GM12878 (cell line): ENCODE results near the gene NR2F1-AS1.

Source experiments
- ASH2L ChIP-seq: fragments of 300-600, 200-600 bp; sonication (generic); IDR thresholded peaks from 2 replicates; pipeline ENCODE4 v1.6.1; 2017; ENCODE audit warnings: low read depth, mild to moderate bottlenecking, borderline replicate concordance
- FOXM1 ChIP-seq: IDR thresholded peaks from 2 replicates; pipeline ENCODE4 v1.6.1; 2012; ENCODE audit warnings: low read depth, mild to moderate bottlenecking, inconsistent platforms, low read length, moderate library complexity
- GABPA ChIP-seq: IDR thresholded peaks from 2 replicates; pipeline ENCODE4 v1.6.1; 2014; ENCODE audit warnings: antibody characterized with exemption, low read depth, mild to moderate bottlenecking, inconsistent platforms
- HDAC2 ChIP-seq: fragments of 200-600 bp; sonication (generic); IDR thresholded peaks from 2 replicates; pipeline ENCODE4 v1.6.1; 2017
- POLR2A ChIP-seq: IDR thresholded peaks from 2 replicates; pipeline ENCODE4 v1.6.1; 2011; ENCODE audit warnings: low read depth, mild to moderate bottlenecking, low read length
- RFX5 ChIP-seq: IDR thresholded peaks from 2 replicates; pipeline ENCODE4 v1.6.1; 2011; ENCODE audit warnings: low read depth, low read length, improper control_type of control experiment
- SIX5 ChIP-seq: IDR thresholded peaks from 2 replicates; pipeline ENCODE4 v1.6.1; 2011; ENCODE audit warnings: mild to moderate bottlenecking, low read depth, low read length, moderate library complexity; ENCODE audit not compliant: severe bottlenecking
- SMAD5 ChIP-seq: IDR thresholded peaks from 2 replicates; pipeline ENCODE4 v1.6.1; 2016; ENCODE audit warnings: antibody characterized with exemption, low read depth
- TCF7 ChIP-seq: IDR thresholded peaks from 2 replicates; pipeline ENCODE4 v1.6.1; 2014; ENCODE audit warnings: antibody characterized with exemption, borderline replicate concordance
- ZSCAN29 ChIP-seq: fragments of 450-650 bp; IDR thresholded peaks from 2 replicates; pipeline ENCODE4 v1.6.1; 2017; ENCODE audit warnings: mild to moderate bottlenecking, moderate library complexity
- TF ChIP-seq, protein P1 (sequence below): fragments of 450-650 bp; IDR thresholded peaks from 2 replicates; pipeline ENCODE4 v1.6.1; 2016; ENCODE audit warnings: mild to moderate bottlenecking
- TF ChIP-seq, protein P2 (sequence below): fragments of 450-650 bp; formaldehyde crosslinking; IDR thresholded peaks from 2 replicates; pipeline ENCODE4 v1.4.0; 2022; ENCODE audit warnings: mild to moderate bottlenecking, moderate library complexity
- TF ChIP-seq, protein P3 (sequence below), 3 experiments: IDR thresholded peaks in 2 of 3; conservative IDR thresholded peaks in 1 of 3; 2 replicates each; pipeline ENCODE4 v1.5.1; 2011; ENCODE audit warnings: low read depth in 3 of 3, low read length in 3 of 3, mild to moderate bottlenecking in 3 of 3, control low read depth in 2 of 3, moderate library complexity in 2 of 3, inconsistent platforms in 1 of 3, mixed read lengths in 1 of 3; ENCODE audit not compliant: control insufficient read depth in 2 of 3, insufficient read depth in 1 of 3; ENCODE audit errors: extremely low read depth in 1 of 3
- TF ChIP-seq, protein P4 (sequence below): fragments of 450-650 bp; IDR thresholded peaks from 2 replicates; pipeline ENCODE4 v1.6.1; 2017; ENCODE audit warnings: mild to moderate bottlenecking, low read depth, inconsistent platforms; ENCODE audit not compliant: poor library complexity, severe bottlenecking

DNA sequence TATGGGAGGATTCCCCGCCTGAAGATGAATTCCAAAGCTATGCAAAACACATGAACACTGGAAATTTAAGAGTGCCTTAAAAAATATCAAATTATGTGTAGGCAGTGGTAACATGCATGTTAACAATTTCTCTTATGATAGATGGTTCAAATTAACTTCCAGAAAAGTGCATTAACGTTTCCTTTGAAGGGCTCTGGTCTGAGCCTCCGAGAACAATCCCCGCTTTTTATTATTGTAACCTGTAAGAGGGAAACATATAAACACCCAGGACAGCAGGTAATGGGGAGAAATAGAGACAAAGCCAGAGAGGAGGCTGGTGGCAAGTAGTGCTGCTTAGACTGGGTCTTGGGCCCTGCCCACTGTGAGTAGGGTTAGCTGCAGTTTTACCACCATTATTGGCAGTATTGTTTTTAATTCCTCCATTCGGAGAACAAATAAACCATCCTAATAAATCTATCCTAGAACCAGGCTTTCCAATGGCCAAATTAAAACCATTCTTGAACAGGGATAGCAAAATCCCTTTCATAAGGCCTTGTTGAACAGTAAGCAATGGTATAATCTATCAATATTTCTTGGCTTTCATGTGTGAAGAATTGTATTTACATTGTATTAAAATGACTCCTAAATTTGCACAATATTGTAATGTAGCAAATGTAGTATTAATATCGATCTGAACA is 8.3 kb upstream of the NR2F1-AS1 start:
- TF ChIP-seq POLR2A, result no peak
- TF ChIP-seq, protein P1, sequence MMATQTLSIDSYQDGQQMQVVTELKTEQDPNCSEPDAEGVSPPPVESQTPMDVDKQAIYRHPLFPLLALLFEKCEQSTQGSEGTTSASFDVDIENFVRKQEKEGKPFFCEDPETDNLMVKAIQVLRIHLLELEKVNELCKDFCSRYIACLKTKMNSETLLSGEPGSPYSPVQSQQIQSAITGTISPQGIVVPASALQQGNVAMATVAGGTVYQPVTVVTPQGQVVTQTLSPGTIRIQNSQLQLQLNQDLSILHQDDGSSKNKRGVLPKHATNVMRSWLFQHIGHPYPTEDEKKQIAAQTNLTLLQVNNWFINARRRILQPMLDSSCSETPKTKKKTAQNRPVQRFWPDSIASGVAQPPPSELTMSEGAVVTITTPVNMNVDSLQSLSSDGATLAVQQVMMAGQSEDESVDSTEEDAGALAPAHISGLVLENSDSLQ, result no peak
- no peak for TF ChIP-seq SIX5
- TF ChIP-seq RFX5, result no peak
- TF ChIP-seq ASH2L, result no peak
- TF ChIP-seq TCF7, result no peak
- TF ChIP-seq FOXM1, result no peak
- TF ChIP-seq ZSCAN29, result no peak
- TF ChIP-seq, protein P2, sequence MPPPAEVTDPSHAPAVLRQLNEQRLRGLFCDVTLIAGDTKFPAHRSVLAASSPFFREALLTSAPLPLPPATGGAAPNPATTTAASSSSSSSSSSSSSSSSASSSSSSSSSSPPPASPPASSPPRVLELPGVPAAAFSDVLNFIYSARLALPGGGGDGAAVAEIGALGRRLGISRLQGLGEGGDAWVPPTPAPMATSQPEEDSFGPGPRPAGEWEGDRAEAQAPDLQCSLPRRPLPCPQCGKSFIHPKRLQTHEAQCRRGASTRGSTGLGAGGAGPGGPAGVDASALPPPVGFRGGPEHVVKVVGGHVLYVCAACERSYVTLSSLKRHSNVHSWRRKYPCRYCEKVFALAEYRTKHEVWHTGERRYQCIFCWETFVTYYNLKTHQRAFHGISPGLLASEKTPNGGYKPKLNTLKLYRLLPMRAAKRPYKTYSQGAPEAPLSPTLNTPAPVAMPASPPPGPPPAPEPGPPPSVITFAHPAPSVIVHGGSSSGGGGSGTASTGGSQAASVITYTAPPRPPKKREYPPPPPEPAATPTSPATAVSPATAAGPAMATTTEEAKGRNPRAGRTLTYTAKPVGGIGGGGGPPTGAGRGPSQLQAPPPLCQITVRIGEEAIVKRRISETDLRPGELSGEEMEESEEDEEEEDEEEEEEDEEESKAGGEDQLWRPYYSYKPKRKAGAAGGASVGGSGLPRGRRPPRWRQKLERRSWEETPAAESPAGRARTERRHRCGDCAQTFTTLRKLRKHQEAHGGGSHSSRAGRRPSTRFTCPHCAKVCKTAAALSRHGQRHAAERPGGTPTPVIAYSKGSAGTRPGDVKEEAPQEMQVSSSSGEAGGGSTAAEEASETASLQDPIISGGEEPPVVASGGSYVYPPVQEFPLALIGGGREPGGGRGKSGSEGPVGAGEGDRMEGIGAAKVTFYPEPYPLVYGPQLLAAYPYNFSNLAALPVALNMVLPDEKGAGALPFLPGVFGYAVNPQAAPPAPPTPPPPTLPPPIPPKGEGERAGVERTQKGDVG (CRISPR knock-in tag), result no peak
- TF ChIP-seq HDAC2, result no peak
- TF ChIP-seq GABPA, result no peak
- TF ChIP-seq, protein P3, sequence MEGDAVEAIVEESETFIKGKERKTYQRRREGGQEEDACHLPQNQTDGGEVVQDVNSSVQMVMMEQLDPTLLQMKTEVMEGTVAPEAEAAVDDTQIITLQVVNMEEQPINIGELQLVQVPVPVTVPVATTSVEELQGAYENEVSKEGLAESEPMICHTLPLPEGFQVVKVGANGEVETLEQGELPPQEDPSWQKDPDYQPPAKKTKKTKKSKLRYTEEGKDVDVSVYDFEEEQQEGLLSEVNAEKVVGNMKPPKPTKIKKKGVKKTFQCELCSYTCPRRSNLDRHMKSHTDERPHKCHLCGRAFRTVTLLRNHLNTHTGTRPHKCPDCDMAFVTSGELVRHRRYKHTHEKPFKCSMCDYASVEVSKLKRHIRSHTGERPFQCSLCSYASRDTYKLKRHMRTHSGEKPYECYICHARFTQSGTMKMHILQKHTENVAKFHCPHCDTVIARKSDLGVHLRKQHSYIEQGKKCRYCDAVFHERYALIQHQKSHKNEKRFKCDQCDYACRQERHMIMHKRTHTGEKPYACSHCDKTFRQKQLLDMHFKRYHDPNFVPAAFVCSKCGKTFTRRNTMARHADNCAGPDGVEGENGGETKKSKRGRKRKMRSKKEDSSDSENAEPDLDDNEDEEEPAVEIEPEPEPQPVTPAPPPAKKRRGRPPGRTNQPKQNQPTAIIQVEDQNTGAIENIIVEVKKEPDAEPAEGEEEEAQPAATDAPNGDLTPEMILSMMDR (IDR thresholded peaks at IDR 0.05 in 2 of 3, conservative IDR thresholded peaks at IDR 0.05 in 1 of 3; ENCODE audit: control insufficient read depth in 2 of 3, extremely low read depth in 1 of 3, insufficient read depth in 1 of 3, low read depth in 3 of 3, low read length in 3 of 3), result no peak
- TF ChIP-seq, protein P4, sequence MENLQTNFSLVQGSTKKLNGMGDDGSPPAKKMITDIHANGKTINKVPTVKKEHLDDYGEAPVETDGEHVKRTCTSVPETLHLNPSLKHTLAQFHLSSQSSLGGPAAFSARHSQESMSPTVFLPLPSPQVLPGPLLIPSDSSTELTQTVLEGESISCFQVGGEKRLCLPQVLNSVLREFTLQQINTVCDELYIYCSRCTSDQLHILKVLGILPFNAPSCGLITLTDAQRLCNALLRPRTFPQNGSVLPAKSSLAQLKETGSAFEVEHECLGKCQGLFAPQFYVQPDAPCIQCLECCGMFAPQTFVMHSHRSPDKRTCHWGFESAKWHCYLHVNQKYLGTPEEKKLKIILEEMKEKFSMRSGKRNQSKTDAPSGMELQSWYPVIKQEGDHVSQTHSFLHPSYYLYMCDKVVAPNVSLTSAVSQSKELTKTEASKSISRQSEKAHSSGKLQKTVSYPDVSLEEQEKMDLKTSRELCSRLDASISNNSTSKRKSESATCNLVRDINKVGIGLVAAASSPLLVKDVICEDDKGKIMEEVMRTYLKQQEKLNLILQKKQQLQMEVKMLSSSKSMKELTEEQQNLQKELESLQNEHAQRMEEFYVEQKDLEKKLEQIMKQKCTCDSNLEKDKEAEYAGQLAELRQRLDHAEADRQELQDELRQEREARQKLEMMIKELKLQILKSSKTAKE, result no peak
- no peak for TF ChIP-seq SMAD5
